Right atrium auricular region (tissue), 2 donors: Measurements from ENCODE around the gene MAML2. TPM values are rescaled to one million over a fixed set of nuclear protein-coding genes. Genes with fewer than 3 reads are reported as not detected.

Source experiments
- DNase-seq: peaks from one replicate; pipeline ENCODE4 v3.0.0-alpha.2; 2019; ENCODE audit warnings: low spot score
- H3K27ac ChIP-seq, 2 donors: fragments of 200-600 bp; sonication (generic); 1 replicate in 1 of 2; 2 replicates in 1 of 2; pipeline ENCODE4 v1.5.1; 2016 to 2019
- H3K27me3 ChIP-seq, 2 donors: fragments of 200-600 bp; sonication (generic); one replicate each; pipeline versions ENCODE4 v1.5.1 to v1.6.0; 2017 to 2019
- H3K36me3 ChIP-seq: fragments of 200-600 bp; sonication (generic); one replicate; pipeline ENCODE4 v1.5.1; 2016
- H3K4me1 ChIP-seq, 2 donors: fragments of 200-600 bp; sonication (generic); one replicate each; pipeline versions ENCODE4 v1.5.1 to v1.6.0; 2017 to 2019
- H3K4me3 ChIP-seq, 2 donors: fragments of 200-600 bp; sonication (generic); 1 replicate in 1 of 2; 2 replicates in 1 of 2; pipeline ENCODE4 v1.5.1; 2017 to 2019; ENCODE audit warnings: mild to moderate bottlenecking in 1 of 2, moderate library complexity in 1 of 2
- H3K9me3 ChIP-seq, 2 donors: fragments of 200-600 bp; sonication (generic); one replicate each; pipeline ENCODE4 v1.5.1; 2019
- total RNA-seq, 2 donors: library from RNA; depleted of rRNA; stranded (reverse); fragments of >200 nt; gene quantifications; one replicate each; pipeline ENCODE4 v1.1.0, GENCODE V29; 2016
- TF ChIP-seq, protein P1 (sequence below), 2 donors: fragments of 200-600 bp; sonication (generic); IDR thresholded peaks; one replicate each; pipeline ENCODE4 v1.5.1; 2019; ENCODE audit warnings: antibody characterized with exemption in 2 of 2

The MAML2 gene
- total RNA-seq, 2 donors from 2014 or later, result 7.6 to 16.6 TPM

DNA sequence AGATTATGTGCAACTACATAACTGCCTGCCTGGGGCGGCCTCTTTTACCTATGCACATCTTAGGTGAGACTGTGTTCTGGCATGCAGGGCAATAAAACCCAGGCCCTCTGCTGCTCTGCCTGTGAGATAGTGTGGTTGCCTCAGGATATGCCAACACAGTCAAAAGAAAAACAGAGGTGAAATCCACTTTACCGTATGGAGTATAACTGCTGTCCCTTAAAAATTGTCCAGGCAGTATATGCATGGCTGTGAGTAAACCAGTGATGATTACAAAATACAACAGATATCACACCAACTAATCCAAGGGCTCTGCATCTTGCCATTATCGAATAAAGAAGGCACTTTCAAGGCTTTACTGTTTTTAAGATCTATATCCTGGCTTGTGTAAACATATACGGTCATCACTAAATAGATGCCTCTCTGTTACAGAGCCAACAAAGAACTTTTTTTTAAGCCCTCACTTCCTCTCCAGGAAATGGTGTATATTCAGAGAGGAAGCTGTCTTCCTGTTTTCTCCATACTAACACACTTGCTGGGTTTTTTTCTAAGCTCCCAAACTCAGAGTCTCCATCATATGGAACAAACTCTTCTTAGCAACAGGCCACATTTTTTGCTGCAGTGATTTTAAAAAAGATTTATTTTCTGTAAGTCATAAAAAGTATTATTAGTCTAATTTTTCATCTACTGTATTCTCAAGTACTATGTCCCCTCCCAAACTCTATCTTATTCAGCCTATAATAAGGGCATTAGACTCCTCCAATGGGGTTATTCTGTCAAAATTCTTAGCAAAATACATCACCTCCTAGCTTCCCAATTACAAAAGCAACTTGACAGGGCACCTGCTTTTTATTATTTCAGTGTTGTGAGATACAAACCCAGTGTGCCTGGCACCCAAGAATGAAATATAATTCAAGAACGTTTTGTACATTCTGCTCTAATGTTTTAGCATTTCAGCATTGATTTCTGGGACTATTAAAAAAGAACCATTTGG is 135.2 kb downstream of the MAML2 start:
- H3K4me1 ChIP-seq, result peaks cover 0 to 29% of the 10 kb centered on the region in 2 donors
- no peak overlapping the region for H3K4me3 ChIP-seq
- TF ChIP-seq, protein P1, sequence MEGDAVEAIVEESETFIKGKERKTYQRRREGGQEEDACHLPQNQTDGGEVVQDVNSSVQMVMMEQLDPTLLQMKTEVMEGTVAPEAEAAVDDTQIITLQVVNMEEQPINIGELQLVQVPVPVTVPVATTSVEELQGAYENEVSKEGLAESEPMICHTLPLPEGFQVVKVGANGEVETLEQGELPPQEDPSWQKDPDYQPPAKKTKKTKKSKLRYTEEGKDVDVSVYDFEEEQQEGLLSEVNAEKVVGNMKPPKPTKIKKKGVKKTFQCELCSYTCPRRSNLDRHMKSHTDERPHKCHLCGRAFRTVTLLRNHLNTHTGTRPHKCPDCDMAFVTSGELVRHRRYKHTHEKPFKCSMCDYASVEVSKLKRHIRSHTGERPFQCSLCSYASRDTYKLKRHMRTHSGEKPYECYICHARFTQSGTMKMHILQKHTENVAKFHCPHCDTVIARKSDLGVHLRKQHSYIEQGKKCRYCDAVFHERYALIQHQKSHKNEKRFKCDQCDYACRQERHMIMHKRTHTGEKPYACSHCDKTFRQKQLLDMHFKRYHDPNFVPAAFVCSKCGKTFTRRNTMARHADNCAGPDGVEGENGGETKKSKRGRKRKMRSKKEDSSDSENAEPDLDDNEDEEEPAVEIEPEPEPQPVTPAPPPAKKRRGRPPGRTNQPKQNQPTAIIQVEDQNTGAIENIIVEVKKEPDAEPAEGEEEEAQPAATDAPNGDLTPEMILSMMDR (IDR thresholded peaks at IDR 0.05), result no peak
- no peak for DNase-seq
- H3K27ac ChIP-seq, result peak overlapping the region in 1 of 2 donors; percentile 27
- H3K9me3 ChIP-seq, result no peaks in the 10 kb centered on the region
- H3K27me3 ChIP-seq, result no peaks in the 10 kb centered on the region
- no peaks in the 10 kb centered on the region for H3K36me3 ChIP-seq

DNA sequence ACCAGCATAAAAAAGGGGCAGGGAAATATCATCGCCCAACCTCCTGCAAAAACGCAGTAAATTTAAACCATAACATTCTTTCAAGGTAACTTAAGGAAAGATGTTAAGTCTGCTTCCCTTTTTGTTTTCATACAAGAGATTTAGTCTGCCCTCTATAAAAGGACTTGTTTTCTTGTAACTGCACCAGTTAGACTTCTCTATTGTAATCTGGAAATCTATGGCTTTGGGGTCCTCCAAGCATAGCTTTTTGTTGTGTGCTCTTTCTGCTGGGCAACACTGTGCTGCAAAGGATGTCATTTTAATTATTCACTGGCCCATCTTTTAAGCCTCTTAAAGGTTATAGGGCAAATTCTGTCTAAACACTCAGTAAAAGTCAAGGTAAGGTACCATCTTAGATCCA is 136.0 kb downstream of the MAML2 start:
- H3K27me3 ChIP-seq, result no peaks in the 10 kb centered on the region
- TF ChIP-seq, protein P1 (IDR thresholded peaks at IDR 0.05), result no peak
- DNase-seq, result no peak
- H3K9me3 ChIP-seq, result no peaks in the 10 kb centered on the region
- H3K4me3 ChIP-seq, result no peak overlapping the region
- no peaks in the 10 kb centered on the region for H3K36me3 ChIP-seq
- H3K27ac ChIP-seq, result no peak overlapping the region
- peaks cover 0 to 21% of the 10 kb centered on the region in 2 donors for H3K4me1 ChIP-seq

DNA sequence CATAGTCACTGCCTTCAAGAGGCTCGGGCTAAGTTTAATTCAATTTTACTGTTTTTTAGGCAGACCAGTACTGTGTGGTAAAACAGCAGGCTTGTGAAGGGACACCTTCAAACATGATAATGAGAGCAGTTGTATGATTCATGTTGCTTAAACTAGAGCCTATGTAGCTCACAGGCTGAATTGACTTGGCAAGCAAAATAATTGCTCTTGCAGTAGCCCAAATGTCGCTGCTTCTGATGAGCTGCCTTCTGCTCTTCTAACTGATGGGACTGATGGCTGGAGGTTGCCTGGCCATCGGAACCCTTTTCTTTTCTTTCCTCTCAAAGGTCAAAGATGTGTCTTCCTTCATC is 137.6 kb downstream of the MAML2 start:
- Histone ChIP-seq H3K4me3 (no peak overlapping the region), H3K9me3 (no peaks in the 10 kb centered on the region), H3K4me1 (peaks cover 0 to 15% of the 10 kb centered on the region in 2 donors), H3K36me3 (no peaks in the 10 kb centered on the region), H3K27me3 (no peaks in the 10 kb centered on the region), H3K27ac (no peak overlapping the region)
- TF ChIP-seq, protein P1 (IDR thresholded peaks at IDR 0.05), result no peak
- no peak for DNase-seq

DNA sequence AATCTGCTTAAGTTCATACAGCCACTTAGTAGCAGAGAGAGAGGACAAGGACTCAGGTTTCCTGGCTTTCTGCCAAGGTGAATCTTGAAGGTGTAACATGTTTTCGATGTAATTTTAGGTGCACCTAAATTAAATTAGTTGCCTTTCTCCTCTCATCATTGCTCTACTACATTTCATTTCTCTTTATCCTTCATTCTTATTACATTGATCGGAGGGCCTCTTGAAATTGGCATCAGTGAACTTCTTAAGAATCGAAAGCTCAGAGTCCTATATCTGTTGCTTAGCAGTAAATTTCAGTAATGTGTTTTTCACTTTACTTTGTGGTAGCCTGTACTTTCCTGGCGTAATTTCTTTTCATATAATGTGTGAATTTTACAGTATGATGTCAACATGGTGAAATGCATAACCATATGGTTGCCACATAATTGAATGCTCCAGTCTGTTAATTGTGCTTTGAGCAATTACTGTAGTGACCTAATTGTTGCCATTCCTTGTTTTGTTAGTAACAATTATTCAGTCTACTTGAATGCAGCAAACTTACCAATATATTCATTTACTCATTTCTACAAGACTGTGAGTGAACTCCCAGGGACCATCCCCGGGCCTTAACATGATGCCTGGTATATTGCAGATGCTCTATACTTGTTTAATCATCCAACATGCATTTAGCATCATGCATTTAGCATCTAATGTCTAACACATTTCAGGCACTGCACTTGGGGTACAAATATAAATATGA is 138.1 kb downstream of the MAML2 start:
- Histone ChIP-seq H3K36me3 (no peaks in the 10 kb centered on the region), H3K9me3 (no peaks in the 10 kb centered on the region), H3K4me3 (no peak overlapping the region), H3K4me1 (peaks cover 0 to 18% of the 10 kb centered on the region in 2 donors), H3K27ac (no peak overlapping the region), H3K27me3 (no peaks in the 10 kb centered on the region)
- TF ChIP-seq, protein P1 (IDR thresholded peaks at IDR 0.05), result no peak
- DNase-seq, result no peak

DNA sequence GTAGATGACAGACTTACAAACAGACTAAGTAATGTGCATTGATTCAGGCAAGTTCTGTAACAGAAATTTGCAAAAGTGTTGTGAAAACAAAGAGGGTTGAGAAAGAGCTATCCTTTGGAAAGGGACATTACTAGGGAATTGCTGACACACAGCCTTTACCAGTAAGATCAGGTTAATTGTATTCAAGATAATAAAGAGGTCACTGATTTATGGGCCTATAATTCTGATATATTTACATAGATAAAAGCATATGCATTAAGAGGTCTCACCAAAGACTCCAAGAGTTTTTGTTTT is 138.7 kb downstream of the MAML2 start:
- Histone ChIP-seq H3K27me3 (no peaks in the 10 kb centered on the region), H3K36me3 (no peaks in the 10 kb centered on the region), H3K9me3 (no peaks in the 10 kb centered on the region), H3K4me1 (peaks cover 0 to 20% of the 10 kb centered on the region in 2 donors), H3K27ac (no peak overlapping the region), H3K4me3 (no peak overlapping the region)
- TF ChIP-seq, protein P1 (IDR thresholded peaks at IDR 0.05), result no peak
- no peak for DNase-seq
